Measurements from ENCODE around the gene TBC1D23.

DNA sequence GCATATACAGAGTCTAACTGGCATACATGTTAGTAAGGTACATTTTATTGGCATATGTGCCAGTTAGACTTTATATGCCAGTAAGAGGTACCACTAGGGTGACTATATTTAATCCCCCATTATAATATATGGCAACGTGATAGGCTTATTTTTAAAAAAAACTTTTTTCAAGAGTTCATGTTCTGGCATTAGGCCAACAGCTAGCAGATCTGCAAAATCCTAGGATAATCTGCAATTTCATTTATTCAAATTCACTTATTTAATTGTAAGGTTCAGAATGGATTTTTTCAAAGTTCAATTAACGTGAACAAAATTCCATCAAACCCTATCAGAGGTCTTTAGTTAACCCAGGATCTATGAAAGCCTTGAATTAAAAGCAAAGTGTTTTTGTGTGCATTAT lies 105.6 kb downstream of the TBC1D23 start:
- TF ChIP-seq POLR2A (IDR thresholded peaks at IDR 0.05) = no peak
- TF ChIP-seq, protein P1, sequence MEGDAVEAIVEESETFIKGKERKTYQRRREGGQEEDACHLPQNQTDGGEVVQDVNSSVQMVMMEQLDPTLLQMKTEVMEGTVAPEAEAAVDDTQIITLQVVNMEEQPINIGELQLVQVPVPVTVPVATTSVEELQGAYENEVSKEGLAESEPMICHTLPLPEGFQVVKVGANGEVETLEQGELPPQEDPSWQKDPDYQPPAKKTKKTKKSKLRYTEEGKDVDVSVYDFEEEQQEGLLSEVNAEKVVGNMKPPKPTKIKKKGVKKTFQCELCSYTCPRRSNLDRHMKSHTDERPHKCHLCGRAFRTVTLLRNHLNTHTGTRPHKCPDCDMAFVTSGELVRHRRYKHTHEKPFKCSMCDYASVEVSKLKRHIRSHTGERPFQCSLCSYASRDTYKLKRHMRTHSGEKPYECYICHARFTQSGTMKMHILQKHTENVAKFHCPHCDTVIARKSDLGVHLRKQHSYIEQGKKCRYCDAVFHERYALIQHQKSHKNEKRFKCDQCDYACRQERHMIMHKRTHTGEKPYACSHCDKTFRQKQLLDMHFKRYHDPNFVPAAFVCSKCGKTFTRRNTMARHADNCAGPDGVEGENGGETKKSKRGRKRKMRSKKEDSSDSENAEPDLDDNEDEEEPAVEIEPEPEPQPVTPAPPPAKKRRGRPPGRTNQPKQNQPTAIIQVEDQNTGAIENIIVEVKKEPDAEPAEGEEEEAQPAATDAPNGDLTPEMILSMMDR (IDR thresholded peaks at IDR 0.05) = no peak
- no peak for TF ChIP-seq POLR2AphosphoS5 (IDR thresholded peaks at IDR 0.05)
